Measurements from ENCODE around the gene OLA1.

Gene OLA1

GRCh38 chr2:174184915-174185314, 63.4 kb downstream of the OLA1 start:
- TF ChIP-seq REST (IDR thresholded peaks at IDR 0.05; ENCODE audit: insufficient replicate concordance, low read depth) (no peak), SPI1 (IDR thresholded peaks at IDR 0.05; ENCODE audit: borderline replicate concordance, low read depth) (no peak), CTCF (IDR thresholded peaks at IDR 0.05; ENCODE audit: insufficient read depth, low read length) (no peak), GABPA (IDR thresholded peaks at IDR 0.05; ENCODE audit: low read depth) (no peak), POLR2AphosphoS5 (IDR thresholded peaks at IDR 0.05; ENCODE audit: low read depth) (no peak)
- no peak for DNase-seq (ENCODE audit: low read depth in 1 of 2, low spot score in 1 of 2)
- no peak overlapping the region for H3K4me3 ChIP-seq (replicated peaks; ENCODE audit: insufficient read depth, low read length)
- H3K27ac ChIP-seq (replicated peaks) = no peak overlapping the region
- no peaks in the 10 kb centered on the region for H3K27me3 ChIP-seq (ENCODE audit: insufficient read depth, poor library complexity, severe bottlenecking)

- Histone ChIP-seq H3K27ac (replicated peaks) (no peak overlapping the region), H3K27me3 (ENCODE audit: insufficient read depth, poor library complexity, severe bottlenecking) (no peaks in the 10 kb centered on the region), H3K4me3 (replicated peaks; ENCODE audit: insufficient read depth, low read length) (no peak overlapping the region)
- DNase-seq (ENCODE audit: low read depth in 1 of 2, low spot score in 1 of 2) = no peak
- TF ChIP-seq GABPA (IDR thresholded peaks at IDR 0.05; ENCODE audit: low read depth) (no peak), CTCF (IDR thresholded peaks at IDR 0.05; ENCODE audit: insufficient read depth, low read length) (no peak), POLR2AphosphoS5 (IDR thresholded peaks at IDR 0.05; ENCODE audit: low read depth) (no peak), SPI1 (IDR thresholded peaks at IDR 0.05; ENCODE audit: borderline replicate concordance, low read depth) (no peak), REST (IDR thresholded peaks at IDR 0.05; ENCODE audit: insufficient replicate concordance, low read depth) (no peak)
Observed at GRCh38 chr2:174184504-174184903, 63.8 kb downstream of the OLA1 start.

- Histone ChIP-seq H3K4me3 (replicated peaks; ENCODE audit: insufficient read depth, low read length) (no peak overlapping the region), H3K27ac (replicated peaks) (no peak overlapping the region), H3K27me3 (ENCODE audit: insufficient read depth, poor library complexity, severe bottlenecking) (no peaks in the 10 kb centered on the region)
- TF ChIP-seq POLR2AphosphoS5 (IDR thresholded peaks at IDR 0.05; ENCODE audit: low read depth) (no peak), GABPA (IDR thresholded peaks at IDR 0.05; ENCODE audit: low read depth) (no peak), SPI1 (IDR thresholded peaks at IDR 0.05; ENCODE audit: borderline replicate concordance, low read depth) (no peak), CTCF (IDR thresholded peaks at IDR 0.05; ENCODE audit: insufficient read depth, low read length) (no peak), REST (IDR thresholded peaks at IDR 0.05; ENCODE audit: insufficient replicate concordance, low read depth) (no peak)
- no peak for DNase-seq (ENCODE audit: low read depth in 1 of 2, low spot score in 1 of 2)
Observed at GRCh38 chr2:174183076-174183475, 65.3 kb downstream of the OLA1 start.
